Measurements from ENCODE around the gene HDGFL3. TPM values are rescaled to one million over a fixed set of nuclear protein-coding genes. Genes with fewer than 3 reads are reported as not detected.
"Not testable (repeated sequence)": the region's sequence is repeated elsewhere in the genome, so short reads cannot be mapped to it uniquely, and the experiment has no call there.

Gene HDGFL3
- total and polyA plus RNA-seq, 7 donors, result 2.1 to 83.6 (median 58.0) TPM

DNA sequence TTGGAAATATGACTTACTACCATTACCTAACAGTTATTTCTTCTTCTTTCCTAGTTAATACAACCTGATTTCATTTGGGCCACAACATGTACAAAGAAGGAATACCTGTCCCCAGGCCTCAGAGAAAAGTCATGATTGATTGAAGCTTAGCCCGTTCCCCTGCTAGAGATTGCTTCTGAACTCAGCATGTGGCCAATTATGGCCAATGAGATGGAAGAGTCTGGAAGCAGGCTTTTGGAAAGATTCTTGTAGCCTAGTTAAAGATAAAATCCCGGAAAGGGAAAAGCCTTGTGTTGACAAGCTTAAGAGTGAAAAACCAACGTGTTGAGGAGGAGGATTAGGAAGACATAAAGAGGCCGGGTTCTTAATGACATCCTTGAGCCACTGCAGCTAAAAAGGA is 117.2 kb downstream of the HDGFL3 start:
- Histone ChIP-seq H3K27ac (no peak overlapping the region), H3K36me3 (no peaks in the 10 kb centered on the region), H3K4me3 (no peak overlapping the region), H3K4me1 (no peaks in the 10 kb centered on the region), H3K27me3 (no peaks in the 10 kb centered on the region), H3K9me3 (no peaks in the 10 kb centered on the region)
- intact Hi-C loops (cut with DNase I), result no loop called here
- no peak for DNase-seq
- 61 to 69% methylated on average over 4 of the region's 4 CpGs for WGBS, 2 donors
- TF ChIP-seq POLR2AphosphoS5 (IDR thresholded peaks at IDR 0.05), result no peak
- TF ChIP-seq, protein P1, sequence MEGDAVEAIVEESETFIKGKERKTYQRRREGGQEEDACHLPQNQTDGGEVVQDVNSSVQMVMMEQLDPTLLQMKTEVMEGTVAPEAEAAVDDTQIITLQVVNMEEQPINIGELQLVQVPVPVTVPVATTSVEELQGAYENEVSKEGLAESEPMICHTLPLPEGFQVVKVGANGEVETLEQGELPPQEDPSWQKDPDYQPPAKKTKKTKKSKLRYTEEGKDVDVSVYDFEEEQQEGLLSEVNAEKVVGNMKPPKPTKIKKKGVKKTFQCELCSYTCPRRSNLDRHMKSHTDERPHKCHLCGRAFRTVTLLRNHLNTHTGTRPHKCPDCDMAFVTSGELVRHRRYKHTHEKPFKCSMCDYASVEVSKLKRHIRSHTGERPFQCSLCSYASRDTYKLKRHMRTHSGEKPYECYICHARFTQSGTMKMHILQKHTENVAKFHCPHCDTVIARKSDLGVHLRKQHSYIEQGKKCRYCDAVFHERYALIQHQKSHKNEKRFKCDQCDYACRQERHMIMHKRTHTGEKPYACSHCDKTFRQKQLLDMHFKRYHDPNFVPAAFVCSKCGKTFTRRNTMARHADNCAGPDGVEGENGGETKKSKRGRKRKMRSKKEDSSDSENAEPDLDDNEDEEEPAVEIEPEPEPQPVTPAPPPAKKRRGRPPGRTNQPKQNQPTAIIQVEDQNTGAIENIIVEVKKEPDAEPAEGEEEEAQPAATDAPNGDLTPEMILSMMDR (IDR thresholded peaks at IDR 0.05), result no peak
- TF ChIP-seq EP300 (IDR thresholded peaks at IDR 0.05), result no peak
- TF ChIP-seq POLR2A (IDR thresholded peaks at IDR 0.05), result no peak

DNA sequence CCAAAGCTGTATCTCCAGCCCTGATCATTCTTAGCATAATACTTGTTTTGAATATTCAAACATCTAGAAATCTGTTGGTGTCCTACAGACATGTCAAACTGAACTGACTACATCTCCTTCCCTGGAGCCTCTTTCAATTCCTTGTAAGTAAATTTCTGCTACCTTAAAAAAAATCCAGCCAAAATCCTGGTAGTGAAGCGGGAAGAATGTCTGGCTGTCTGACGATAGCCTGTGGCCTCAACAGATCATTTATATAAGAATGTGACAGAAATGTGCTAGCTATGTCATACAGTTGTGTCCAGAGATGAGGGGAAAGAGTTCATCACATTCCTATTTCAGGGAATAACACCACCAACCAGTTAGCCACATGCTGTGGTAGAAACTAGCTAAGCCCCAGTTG is 118.7 kb downstream of the HDGFL3 start:
- H3K27me3 ChIP-seq, result no peaks in the 10 kb centered on the region
- 89 to 93% methylated on average over 2 of the region's 2 CpGs for WGBS, 2 donors
- TF ChIP-seq POLR2AphosphoS5 (IDR thresholded peaks at IDR 0.05), result no peak

DNA sequence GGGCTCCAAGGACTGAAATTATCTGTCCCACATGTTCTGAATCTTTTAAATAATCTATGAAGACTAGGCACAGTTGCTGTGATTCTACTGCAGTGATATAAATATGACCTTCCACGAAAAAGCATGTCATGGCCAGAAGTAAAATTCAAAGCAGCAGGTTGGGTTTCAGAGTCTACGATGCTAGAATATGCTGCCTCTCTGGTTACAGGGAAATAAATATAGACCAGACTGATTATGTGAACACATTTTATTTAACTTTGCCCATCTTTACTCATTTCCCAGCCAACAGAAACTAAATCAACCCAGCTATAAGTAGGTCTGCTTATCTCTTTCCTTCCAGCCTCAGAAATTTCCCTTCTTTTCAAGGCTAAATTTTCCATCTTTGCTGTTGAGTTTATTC is 120.0 kb downstream of the HDGFL3 start:
- TF ChIP-seq EP300 (IDR thresholded peaks at IDR 0.05), result no peak
- TF ChIP-seq POLR2A (IDR thresholded peaks at IDR 0.05), result no peak
- no peak for TF ChIP-seq POLR2AphosphoS5 (IDR thresholded peaks at IDR 0.05)
- TF ChIP-seq, protein P1 (IDR thresholded peaks at IDR 0.05), result no peak
- intact Hi-C loops (cut with DNase I), result no loop called here
- H3K27ac ChIP-seq, result no peak overlapping the region
- WGBS, 2 donors, result 80 to 82% methylated on average over 2 of the region's 2 CpGs
- H3K4me1 ChIP-seq, result no peaks in the 10 kb centered on the region
- DNase-seq, result no peak
- H3K27me3 ChIP-seq, result no peaks in the 10 kb centered on the region
- H3K4me3 ChIP-seq, result no peak overlapping the region
- H3K9me3 ChIP-seq, result no peaks in the 10 kb centered on the region
- no peaks in the 10 kb centered on the region for H3K36me3 ChIP-seq

More for the DNA sequence above, 118.7 kb downstream of the HDGFL3 start:
- Histone ChIP-seq H3K36me3 (no peaks in the 10 kb centered on the region), H3K4me3 (no peak overlapping the region), H3K27ac (no peak overlapping the region), H3K9me3 (no peaks in the 10 kb centered on the region), H3K4me1 (no peaks in the 10 kb centered on the region)
- no peak for DNase-seq
- intact Hi-C loops (cut with DNase I), result no loop called here

DNA sequence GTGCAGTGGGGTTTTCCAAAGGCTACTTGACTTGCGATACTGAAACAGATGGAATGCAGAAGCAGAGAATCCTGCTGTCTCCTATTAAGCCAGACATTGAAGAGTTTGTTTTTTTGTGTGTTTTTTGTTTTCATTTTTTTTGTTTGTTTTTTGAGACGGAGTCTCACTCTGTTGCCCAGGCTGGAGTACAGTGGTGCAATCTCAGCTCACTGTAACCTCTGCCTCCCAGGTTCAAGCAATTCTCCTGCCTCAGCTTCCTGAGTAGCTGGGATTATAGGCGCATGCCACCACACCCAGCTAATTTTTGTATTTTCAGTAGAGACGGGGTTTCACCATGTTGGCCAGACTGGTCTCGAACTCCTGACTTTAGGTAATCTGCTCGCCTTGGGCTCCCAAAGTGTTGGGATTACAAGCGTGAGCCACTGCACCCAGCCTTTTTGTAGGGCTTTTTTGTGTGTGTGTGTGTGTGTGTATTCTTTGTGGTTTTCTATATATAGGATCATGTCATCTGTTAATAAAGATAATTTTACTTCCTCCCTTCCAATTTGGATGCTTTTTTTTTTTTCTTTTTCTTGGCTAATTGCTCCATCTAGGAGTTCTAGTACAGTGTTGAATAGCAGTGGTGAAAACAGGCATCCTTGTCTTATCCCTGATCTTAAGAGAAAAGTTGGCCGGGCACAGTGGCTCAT is 121.6 kb downstream of the HDGFL3 start:
- H3K36me3 ChIP-seq; H3K27ac ChIP-seq; DNase-seq; H3K27me3 ChIP-seq; H3K4me3 ChIP-seq; H3K9me3 ChIP-seq; H3K4me1 ChIP-seq; intact Hi-C loops (cut with DNase I): not testable (repeated sequence)
- WGBS, 2 donors, result 88 to 92% methylated on average over 8 of the region's 8 CpGs

DNA sequence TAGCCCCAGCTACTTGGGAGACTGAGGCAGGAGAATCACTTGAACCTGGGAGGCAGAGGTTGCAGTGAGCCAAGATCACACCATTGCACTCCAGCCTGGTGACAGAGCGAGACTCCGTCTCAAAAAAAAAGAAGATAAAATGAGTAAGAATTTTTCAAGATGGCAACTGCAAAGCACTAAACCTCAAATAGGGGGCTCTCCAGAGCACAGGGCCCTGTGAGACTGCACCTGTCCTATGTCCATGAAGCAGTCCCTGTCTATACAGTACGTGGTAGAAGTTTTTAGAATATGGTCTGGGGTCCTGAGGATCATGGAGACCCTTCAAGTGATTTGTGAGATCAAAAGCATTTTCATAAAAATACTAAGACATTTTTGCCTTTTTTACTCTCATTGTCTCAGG is 122.2 kb downstream of the HDGFL3 start:
- H3K4me3 ChIP-seq; H3K4me1 ChIP-seq; H3K27me3 ChIP-seq; H3K9me3 ChIP-seq; H3K27ac ChIP-seq; H3K36me3 ChIP-seq; intact Hi-C loops (cut with DNase I); DNase-seq: not testable (repeated sequence)
- WGBS, 2 donors, result 89 to 94% methylated on average over 3 of the region's 3 CpGs

DNA sequence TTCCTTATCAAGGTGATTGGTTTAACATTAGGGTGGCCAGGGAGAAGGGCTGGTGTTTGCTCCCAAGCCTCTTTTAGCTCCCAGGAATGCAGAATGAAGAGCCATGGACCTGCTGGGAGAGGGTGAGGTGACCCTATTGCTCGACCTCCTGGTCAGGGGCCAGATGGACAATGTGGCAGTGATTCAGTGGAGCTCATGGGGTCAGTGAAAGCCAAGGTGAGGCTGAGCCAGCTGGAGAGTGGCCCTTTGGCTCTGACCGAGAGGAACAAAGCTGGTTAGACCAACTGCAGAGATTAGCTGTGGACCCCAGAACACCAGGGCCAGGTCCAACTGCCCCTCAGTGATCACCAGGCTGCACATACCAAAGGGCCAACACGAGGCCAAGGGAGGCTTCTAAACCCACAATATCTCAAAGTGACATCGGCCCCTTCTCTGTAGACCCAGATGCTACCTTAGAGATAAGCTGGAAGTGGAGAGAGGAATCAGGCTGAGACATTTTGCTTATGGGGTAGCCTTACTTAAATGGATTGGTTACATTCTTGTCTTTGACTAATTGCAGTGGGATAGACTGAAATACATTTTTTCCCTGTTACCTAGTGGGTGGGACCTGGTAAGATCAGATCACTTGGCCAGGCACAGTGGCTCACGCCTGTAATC is 124.8 kb downstream of the HDGFL3 start:
- Histone ChIP-seq H3K4me1 (no peaks in the 10 kb centered on the region), H3K9me3 (no peaks in the 10 kb centered on the region), H3K4me3 (no peak overlapping the region), H3K36me3 (no peaks in the 10 kb centered on the region), H3K27ac (no peak overlapping the region), H3K27me3 (peaks cover 0 to 18% (median 4%) of the 10 kb centered on the region in 3 donors)
- DNase-seq, result no peak
- intact Hi-C loops (cut with DNase I), result no loop called here
- TF ChIP-seq POLR2AphosphoS5 (IDR thresholded peaks at IDR 0.05) (no peak), POLR2A (IDR thresholded peaks at IDR 0.05) (no peak), EP300 (IDR thresholded peaks at IDR 0.05) (no peak)
- TF ChIP-seq, protein P1 (IDR thresholded peaks at IDR 0.05), result no peak
- WGBS, 2 donors, result 72 to 84% methylated on average over 5 of the region's 5 CpGs

Data from sigmoid colon (tissue), 7 donors.